GM12891 (cell line): ENCODE results near the gene UGT1A9.

ENCODE experiments used
- DNase-seq: peaks from one replicate; pipeline ENCODE4 v3.0.0; 2011; ENCODE audit warnings: low spot score; ENCODE audit not compliant: insufficient read length
- FAIRE-seq: peaks from 2 replicates; lab custom pipeline; 2011; peaks lifted over from hg19 to GRCh38; lab: Jason Lieb, UNC
- PAX5 ChIP-seq: IDR thresholded peaks from 2 replicates; pipeline ENCODE4 v1.6.1; 2011; ENCODE audit warnings: low read length, moderate library complexity, mild to moderate bottlenecking; ENCODE audit not compliant: insufficient read depth, severe bottlenecking
- POLR2A ChIP-seq: IDR thresholded peaks from 2 replicates; pipeline ENCODE4 v1.6.1; 2011; ENCODE audit warnings: low read depth, low read length, control low read depth
- POLR2AphosphoS5 ChIP-seq: IDR thresholded peaks from 2 replicates; pipeline ENCODE4 v1.6.1; 2011; ENCODE audit warnings: low read depth, low read length, control low read depth
- POU2F2 ChIP-seq: IDR thresholded peaks from 2 replicates; pipeline ENCODE4 v1.6.1; 2011; ENCODE audit warnings: low read depth, mild to moderate bottlenecking, control low read depth, low read length, moderate library complexity
- SPI1 ChIP-seq: IDR thresholded peaks from 2 replicates; pipeline ENCODE4 v1.6.1; 2011; ENCODE audit warnings: low read depth, low read length, control low read depth
- TAF1 ChIP-seq: IDR thresholded peaks from 2 replicates; pipeline ENCODE4 v1.6.1; 2011; ENCODE audit warnings: low read depth, low read length, control low read depth

The UGT1A9 gene

DNA sequence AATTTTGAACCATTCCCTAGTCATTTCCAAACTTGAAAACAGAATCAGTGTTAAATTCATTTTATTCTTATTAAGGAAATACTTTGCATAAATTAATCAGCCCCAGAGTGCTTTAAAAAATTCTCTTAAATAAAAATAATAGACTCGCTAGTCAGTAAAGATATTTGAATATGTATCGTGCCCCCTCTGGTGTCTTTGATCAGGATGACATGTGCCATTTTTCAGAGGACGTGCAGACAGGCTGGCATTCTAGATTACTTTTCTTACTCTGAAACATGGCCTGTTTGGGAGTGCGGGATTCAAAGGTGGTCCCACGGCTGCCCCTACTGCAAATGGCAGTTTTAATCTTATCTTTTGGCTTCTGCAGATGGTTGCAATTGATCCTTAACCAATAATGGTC is 100.9 kb downstream of the UGT1A9 start:
- DNase-seq, result no peak
- FAIRE-seq, result no peak
- no peak for TF ChIP-seq TAF1
- no peak for TF ChIP-seq POLR2A
- no peak for TF ChIP-seq POLR2AphosphoS5
- no peak for TF ChIP-seq SPI1
- TF ChIP-seq PAX5, result no peak
- TF ChIP-seq POU2F2, result no peak

DNA sequence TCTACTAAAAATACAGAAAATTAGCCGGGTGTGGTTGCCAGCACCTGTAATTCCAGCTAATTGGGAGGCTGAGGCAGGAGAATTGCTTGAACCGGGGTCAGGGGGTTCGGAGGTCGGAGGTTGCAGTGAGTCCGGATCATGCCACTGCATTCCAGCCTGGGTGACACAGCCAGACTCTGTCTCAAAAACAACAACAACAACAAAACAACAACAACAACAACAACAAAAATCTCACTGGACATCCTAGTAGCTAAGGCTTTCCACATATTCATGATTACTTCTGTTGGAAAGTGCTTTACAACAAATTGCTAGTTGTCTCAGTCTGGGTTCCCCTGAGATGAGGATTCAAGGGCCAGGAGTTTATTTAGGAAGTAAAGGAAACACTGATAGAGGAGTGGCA is 102.2 kb downstream of the UGT1A9 start:
- FAIRE-seq (no peak), DNase-seq (no peak)
- no peak for TF ChIP-seq POU2F2

DNA sequence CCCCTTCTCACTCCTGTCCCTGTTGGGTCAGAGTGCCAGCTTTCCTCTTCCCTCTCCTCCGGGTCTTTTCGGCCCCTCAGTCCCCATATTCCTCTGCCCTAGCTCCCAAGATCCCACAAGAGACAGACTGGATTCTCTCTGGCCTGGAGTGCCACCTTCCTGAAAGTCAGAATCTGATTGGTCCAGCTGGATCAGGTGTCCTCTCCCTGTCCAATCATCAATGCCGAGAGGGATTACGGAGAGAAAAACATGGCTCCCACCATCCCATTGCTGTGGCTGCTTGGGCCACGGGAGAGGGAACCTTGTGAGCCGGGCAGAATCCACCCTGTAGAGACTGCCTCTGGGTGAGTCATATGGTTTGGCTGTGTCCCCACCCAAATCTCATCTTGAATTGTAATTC is 103.7 kb downstream of the UGT1A9 start:
- TF ChIP-seq PAX5 (no peak), TAF1 (no peak), POLR2A (no peak), POLR2AphosphoS5 (no peak), SPI1 (no peak), POU2F2 (no peak)
- no peak for DNase-seq

DNA sequence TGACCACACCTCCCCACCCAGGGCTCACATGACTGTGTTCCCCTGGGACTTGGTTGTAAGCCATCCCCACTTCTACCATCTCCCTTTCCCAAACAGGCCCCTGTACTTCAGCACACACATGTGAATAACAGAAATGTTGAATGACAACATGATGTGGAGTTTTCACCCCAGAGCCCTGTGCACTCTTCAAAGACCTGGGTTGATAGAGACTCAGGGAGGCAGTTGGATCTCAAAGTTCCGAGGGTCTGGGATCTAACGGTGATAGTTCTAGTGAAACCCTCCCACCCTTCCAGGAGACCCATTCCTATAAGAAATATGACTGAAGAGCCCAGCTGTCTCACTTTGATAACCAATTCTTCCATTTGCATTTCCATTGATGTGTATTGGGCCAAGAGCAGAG is 106.3 kb downstream of the UGT1A9 start, which contains the start of gene MROH2A:
Gene MROH2A, plus strand, starts transcription at position 301 of the 400 bp plus-strand sequence. CDS start 1,029 bp downstream, outside the sequence.
- TF ChIP-seq POLR2AphosphoS5, result no peak
- no peak for TF ChIP-seq SPI1
- no peak for TF ChIP-seq POU2F2
- TF ChIP-seq PAX5, result no peak
- TF ChIP-seq POLR2A, result no peak
- no peak for TF ChIP-seq TAF1
- DNase-seq (no peak), FAIRE-seq (no peak)

More for the DNA sequence above, 103.7 kb downstream of the UGT1A9 start:
- no peak for FAIRE-seq

DNA sequence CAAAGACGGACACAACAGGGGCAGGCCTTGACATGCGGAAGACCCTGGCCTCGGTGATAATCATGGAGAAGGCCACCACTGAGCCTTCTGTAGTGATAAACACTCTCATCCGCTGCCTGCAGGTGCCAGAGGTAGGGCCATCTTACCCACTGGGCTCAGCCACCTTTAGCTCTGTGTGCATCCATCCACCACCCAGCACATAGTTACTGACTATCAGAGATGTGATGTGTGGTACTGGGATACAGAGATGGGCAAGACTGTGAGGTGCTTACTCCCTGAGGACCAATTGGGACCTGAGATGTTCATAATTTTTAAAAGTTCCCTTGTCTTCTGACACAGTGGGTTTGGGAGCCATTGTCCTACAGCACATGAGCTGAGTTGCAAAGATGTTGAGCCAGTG is 108.0 kb downstream of the UGT1A9 start:
- DNase-seq (no peak), FAIRE-seq (no peak)
- TF ChIP-seq POLR2A (no peak), TAF1 (no peak), PAX5 (no peak), SPI1 (no peak), POU2F2 (no peak), POLR2AphosphoS5 (no peak)

DNA sequence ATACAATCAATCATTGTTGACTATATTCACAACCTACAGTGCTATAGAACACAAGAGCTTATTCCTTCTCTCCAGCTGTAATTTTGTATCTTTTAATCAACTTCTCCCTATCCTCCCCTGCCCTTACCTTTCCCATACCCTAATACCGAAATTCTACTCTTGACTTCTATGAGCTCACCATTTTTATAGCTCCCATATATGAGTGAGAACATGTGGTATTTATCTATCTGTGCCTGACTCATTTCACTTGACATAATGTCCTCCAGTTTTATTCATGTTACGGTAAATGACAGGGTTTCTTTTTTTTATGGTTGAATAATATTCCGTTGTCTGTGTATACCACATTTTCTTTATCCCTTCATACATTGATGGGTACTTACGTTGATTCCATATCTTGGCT is 109.1 kb downstream of the UGT1A9 start:
- FAIRE-seq (no peak), DNase-seq (no peak)
- TF ChIP-seq SPI1 (no peak), POLR2A (no peak), POLR2AphosphoS5 (no peak), POU2F2 (no peak), PAX5 (no peak), TAF1 (no peak)

DNA sequence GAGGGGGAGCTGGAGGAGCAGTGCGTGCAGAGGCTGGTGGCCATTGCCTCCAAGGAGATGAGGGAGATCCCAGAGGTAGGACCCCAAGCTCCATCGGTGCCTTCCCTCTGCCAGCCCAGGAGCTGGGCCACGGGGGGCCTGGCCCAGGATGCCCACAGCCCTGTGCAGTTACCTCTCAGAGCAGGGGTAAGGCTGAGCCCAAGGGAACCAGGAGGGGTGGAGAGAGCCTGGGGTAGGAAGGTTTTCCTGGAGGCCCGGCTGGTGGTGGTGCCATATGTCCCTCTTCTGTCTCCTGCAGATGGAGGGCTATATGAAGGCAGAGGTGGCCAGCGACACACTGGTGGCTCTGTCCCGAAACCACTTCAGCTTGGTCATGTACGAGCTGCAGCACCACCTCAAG is 117.9 kb downstream of the UGT1A9 start:
- DNase-seq (no peak), FAIRE-seq (no peak)
- TF ChIP-seq PAX5, result no peak
- no peak for TF ChIP-seq SPI1
- no peak for TF ChIP-seq POLR2AphosphoS5
- TF ChIP-seq POU2F2, result no peak
- no peak for TF ChIP-seq POLR2A
- no peak for TF ChIP-seq TAF1

DNA sequence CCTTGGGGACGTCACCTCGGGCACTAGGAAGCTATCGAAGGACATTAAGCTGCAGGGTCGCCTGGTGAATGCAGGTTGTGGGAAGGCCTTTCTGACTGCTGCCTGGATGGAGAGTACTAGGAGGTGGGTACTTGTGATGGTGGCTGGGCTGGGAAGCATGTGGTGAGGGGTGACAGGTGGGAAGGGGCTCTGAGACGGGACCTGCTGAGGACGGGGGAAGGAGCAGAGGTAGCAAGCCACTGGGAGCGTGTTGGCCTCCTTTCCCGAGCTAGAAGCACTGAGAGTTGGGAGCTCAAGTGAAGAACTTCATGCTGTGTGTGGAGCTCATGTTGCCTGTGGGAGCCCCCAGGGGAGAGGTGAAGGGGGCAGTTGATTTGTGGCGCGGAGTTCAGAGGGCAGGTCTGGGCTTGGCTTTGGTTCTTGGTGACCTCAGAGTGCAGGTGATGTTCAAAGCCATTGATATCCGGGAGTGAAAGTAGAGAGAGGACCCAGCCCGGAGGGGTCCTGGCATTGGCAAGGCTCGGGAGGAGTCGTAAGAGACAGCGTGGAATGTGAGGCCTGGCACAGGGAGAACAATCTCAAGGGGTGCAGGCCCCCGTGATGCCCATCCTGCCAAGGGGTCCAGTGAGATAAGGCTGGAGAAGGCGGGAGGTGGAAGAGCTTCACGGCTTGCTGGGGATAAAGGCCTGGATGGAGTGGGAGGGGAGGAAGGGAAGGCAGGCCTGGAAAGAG is 119.6 kb downstream of the UGT1A9 start:
- DNase-seq (no peak), FAIRE-seq (no peak)
- TF ChIP-seq POLR2A (no peak), POU2F2 (no peak), SPI1 (no peak), POLR2AphosphoS5 (no peak), PAX5 (no peak), TAF1 (no peak)

DNA sequence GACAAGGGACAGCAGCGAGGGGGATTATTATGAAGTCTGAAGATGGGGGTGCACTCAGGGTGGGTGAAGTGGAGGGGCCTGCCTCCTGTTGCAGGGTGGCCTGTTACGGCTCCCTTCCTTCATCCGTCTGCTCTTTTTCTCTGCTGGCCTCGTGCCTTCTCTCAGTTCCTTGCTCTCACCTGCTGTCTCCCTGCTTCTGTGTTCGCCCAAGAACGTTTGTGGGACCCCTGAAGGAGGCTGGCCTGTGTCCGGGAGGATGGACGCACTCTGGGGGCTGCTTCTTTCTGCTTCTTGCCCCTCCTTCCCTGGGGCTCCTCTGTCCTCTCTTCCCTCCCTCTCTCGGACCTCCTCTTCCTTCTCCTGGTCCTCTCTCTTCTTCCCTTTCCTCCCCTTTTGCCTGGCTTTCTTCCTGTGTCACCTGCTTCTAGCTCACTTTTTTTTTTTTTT is 120.2 kb downstream of the UGT1A9 start:
- DNase-seq, result no peak
- no peak for FAIRE-seq
- TF ChIP-seq POLR2A (no peak), PAX5 (no peak), SPI1 (no peak), TAF1 (no peak), POLR2AphosphoS5 (no peak), POU2F2 (no peak)

DNA sequence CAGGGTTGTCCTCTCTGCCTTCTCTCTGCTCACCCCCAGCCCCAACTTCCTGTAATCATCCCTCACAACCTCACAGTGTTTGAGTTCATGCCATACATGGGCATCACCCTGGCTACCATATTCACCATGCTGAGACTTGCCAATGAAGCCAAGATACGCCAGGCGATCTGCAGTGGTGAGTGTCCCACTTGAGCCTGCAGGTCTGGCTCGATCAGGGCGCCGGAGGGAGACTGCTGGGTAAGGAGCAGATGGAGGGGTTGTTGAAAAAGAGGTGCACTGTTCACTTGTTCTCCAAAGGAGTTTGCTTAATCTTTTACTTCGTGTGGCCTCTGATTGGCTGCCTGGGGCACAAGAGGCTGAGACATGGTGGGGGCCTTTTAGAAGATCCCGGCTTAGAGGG is 121.0 kb downstream of the UGT1A9 start:
- DNase-seq (no peak), FAIRE-seq (no peak)
- TF ChIP-seq POLR2A, result no peak
- no peak for TF ChIP-seq PAX5
- no peak for TF ChIP-seq TAF1
- no peak for TF ChIP-seq SPI1
- no peak for TF ChIP-seq POU2F2
- TF ChIP-seq POLR2AphosphoS5, result no peak
